GM12878 (cell line): ENCODE results near the gene PKD1. TPM values are rescaled to one million over a fixed set of nuclear protein-coding genes. Genes with fewer than 3 reads are reported as not detected.
"Not testable (repeated sequence)": the region's sequence is repeated elsewhere in the genome, so short reads cannot be mapped to it uniquely, and the experiment has no call there.

ENCODE experiments used
- ATAC-seq: fragments of 200-7000 bp; cut with Tn5 transposase; 3 replicates; pipeline ENCODE4 v1.9.1; 2020; ENCODE audit warnings: mild to moderate bottlenecking, moderate library complexity
- Bru-seq: library from RNA; stranded (reverse); fragments of 400-500 nt; gene quantifications from one replicate; lab custom pipeline; 2021; lab: Mats Ljungman, UMichigan
- BruChase-seq, 2 experiments: library from RNA; stranded (reverse); fragments of 400-500 nt; gene quantifications; one replicate each; lab custom pipeline; 2021; lab: Mats Ljungman, UMichigan
- BruUV-seq: library from RNA; stranded (reverse); fragments of 400-500 nt; replicated peaks from 2 replicates; lab custom pipeline; 2021; lab: Mats Ljungman, UMichigan
- CTCF ChIA-PET: fragments of 300-600 bp; sonication (Branson Sonifier 250); formaldehyde crosslinking; extraction: SDS; loops from one replicate; lab custom pipeline; 2021; ENCODE audit warnings: inconsistent platforms; lab: Yijun Ruan, JAX
- POLR2A ChIA-PET: fragments of 350-600 bp; formaldehyde crosslinking; extraction: SDS; loops from one replicate; lab custom pipeline; 2021; ENCODE audit warnings: inconsistent platforms; lab: Charles Lee
- RAD21 ChIA-PET: fragments of 300-600 bp; sonication (Branson Sonifier 250); formaldehyde crosslinking; loops from one replicate; lab custom pipeline; 2023; ENCODE audit warnings: antibody characterized with exemption; ENCODE audit not compliant: unreplicated experiment; lab: Charles Lee
- SMC1A ChIA-PET: fragments of 300-600 bp; sonication (Branson Sonifier 250); formaldehyde crosslinking; loops from one replicate; lab custom pipeline; 2023; ENCODE audit not compliant: unreplicated experiment, uncharacterized antibody; lab: Charles Lee
- DNase-seq: peaks from one replicate; pipeline ENCODE4 v3.0.0-alpha.2; 2011; ENCODE audit warnings: low read depth, low spot score
- FAIRE-seq: peaks from 3 replicates; lab custom pipeline; 2011; peaks lifted over from hg19 to GRCh38; lab: Jason Lieb, UNC
- H2AFZ ChIP-seq: 2 replicates; pipeline ENCODE4 v1.6.0; 2011; ENCODE audit warnings: low read depth, low read length, control low read depth; ENCODE audit not compliant: control insufficient read depth
- H3K27ac ChIP-seq: 2 replicates; pipeline ENCODE4 v1.5.1; 2011; ENCODE audit warnings: control low read depth; ENCODE audit not compliant: control insufficient read depth, insufficient read depth
- H3K27me3 ChIP-seq, 2 experiments: replicated peaks in 1 of 2; 2 replicates each; pipeline versions ENCODE4 v1.6.0 to v1.6.1; 2011; ENCODE audit warnings: low read length in 1 of 2; ENCODE audit not compliant: control insufficient read depth in 2 of 2, insufficient read depth in 2 of 2
- H3K36me3 ChIP-seq, 2 experiments: 2 replicates each; pipeline ENCODE4 v1.5.1; 2011; ENCODE audit warnings: low read length in 1 of 2; ENCODE audit not compliant: control insufficient read depth in 2 of 2, insufficient read depth in 2 of 2
- H3K4me1 ChIP-seq: 2 replicates; pipeline ENCODE4 v1.6.1; 2011; ENCODE audit warnings: mild to moderate bottlenecking, low read length, moderate library complexity, mixed read lengths; ENCODE audit not compliant: control insufficient read depth, insufficient read depth
- H3K4me2 ChIP-seq: 2 replicates; pipeline ENCODE4 v1.6.0; 2011; ENCODE audit warnings: control low read depth; ENCODE audit not compliant: control insufficient read depth, insufficient read depth
- H3K4me3 ChIP-seq: fragments of 200-600 bp; sonication (generic); 2 replicates; pipeline ENCODE4 v1.5.1; 2016
- H3K79me2 ChIP-seq: 2 replicates; pipeline ENCODE4 v1.6.0; 2011; ENCODE audit warnings: low read length; ENCODE audit not compliant: control insufficient read depth, insufficient read depth
- H3K9ac ChIP-seq: 2 replicates; pipeline ENCODE4 v1.8.0; 2011; ENCODE audit warnings: low read length, control low read depth, mixed read lengths; ENCODE audit not compliant: control insufficient read depth, insufficient read depth
- H3K9me3 ChIP-seq: replicated peaks from 3 replicates; pipeline ENCODE4 v1.5.1; 2011; ENCODE audit warnings: mild to moderate bottlenecking, low read length; ENCODE audit not compliant: control insufficient read depth, insufficient read depth
- H4K20me1 ChIP-seq: 2 replicates; pipeline ENCODE4 v1.6.0; 2011; ENCODE audit not compliant: control insufficient read depth, insufficient read depth
- BACH1 ChIP-seq: fragments of 450-650 bp; IDR thresholded peaks from 2 replicates; pipeline ENCODE4 v1.6.1; 2017; ENCODE audit warnings: mild to moderate bottlenecking, borderline replicate concordance
- BHLHE40 ChIP-seq, 2 experiments: fragments of 450-650 bp in 1 of 2; IDR thresholded peaks; 2 replicates each; pipeline ENCODE4 v1.6.1; 2011 to 2017; ENCODE audit warnings: low read depth in 2 of 2, borderline replicate concordance in 1 of 2, improper control_type of control experiment in 1 of 2, low read length in 1 of 2, mild to moderate bottlenecking in 1 of 2
- EED ChIP-seq: sonication (generic); IDR thresholded peaks from 2 replicates; pipeline ENCODE4 v1.6.1; 2016; ENCODE audit warnings: antibody characterized with exemption, low read depth
- EGR1 ChIP-seq, 2 experiments: IDR thresholded peaks; 1 replicate in 1 of 2; 2 replicates in 1 of 2; pipeline ENCODE4 v1.6.1; 2011 to 2012; ENCODE audit warnings: low read depth in 2 of 2, low read length in 2 of 2, borderline replicate concordance in 1 of 2, mild to moderate bottlenecking in 1 of 2, moderate library complexity in 1 of 2
- HDGF ChIP-seq: fragments of 450-650 bp; IDR thresholded peaks from 2 replicates; pipeline ENCODE4 v1.6.1; 2016; ENCODE audit warnings: antibody characterized with exemption
- IKZF2 ChIP-seq, 2 experiments: fragments of 450-650 bp; IDR thresholded peaks; 2 replicates each; pipeline ENCODE4 v1.6.1; 2017; ENCODE audit warnings: mild to moderate bottlenecking in 2 of 2, moderate library complexity in 2 of 2
- POLR2A ChIP-seq: IDR thresholded peaks from 2 replicates; pipeline ENCODE4 v1.6.1; 2011; ENCODE audit warnings: low read depth, mild to moderate bottlenecking, low read length
- RUNX3 ChIP-seq: IDR thresholded peaks from 2 replicates; pipeline ENCODE4 v1.6.1; 2012; ENCODE audit warnings: low read length, inconsistent platforms
- SP1 ChIP-seq: IDR thresholded peaks from one replicate; pipeline ENCODE4 v1.6.1; 2011; ENCODE audit warnings: low read depth, low read length
- WGBS: methylation state at CpG from one replicate; pipeline ENCODE4 v1.1.6; 2016; ENCODE audit warnings: low lambda C conversion rate; ENCODE audit not compliant: insufficient replicate concordance, insufficient coverage; ENCODE audit errors: missing lambda C conversion rate; 5-methylcytosine and 5-hydroxymethylcytosine counted together
- in situ Hi-C: fragments of 300-500 bp; cut with MboI; formaldehyde crosslinking; loops from 9 replicates; pipeline ENCODE4 v1.14.3; 2018; ENCODE audit warnings: mixed read lengths
- intact Hi-C: fragments of 100-400 bp; cut with micrococcal nuclease; formaldehyde crosslinking; loops from one replicate; pipeline ENCODE4 v1.14.2; 2022; ENCODE audit not compliant: unreplicated experiment
- long read RNA-seq, 2 experiments: library from polyadenylated mRNA; unstranded; transcript quantifications; one replicate each; pipeline ENCODE4 v2.0.0, GENCODE V29; 2019 to 2020
- polyA minus RNA-seq, 3 experiments: library from RNA; depleted of rRNA, polyadenylated mRNA; stranded (reverse); fragments of >200 nt; gene quantifications; 2 replicates each; pipeline ENCODE4 v1.2.3, GENCODE V29; 2011
- polyA plus RNA-seq, 11 experiments: library from polyadenylated mRNA; depleted of rRNA in 4 of 11; unstranded in 6 of 11; stranded (reverse) in 5 of 11; fragments of >200 nt; fragmentation: Nextera tagmentation in 4 of 11; fragmentation: Illumina TruSeq in 1 of 11; extraction: Ambion mirVana in 4 of 11; extraction: Trizol in 1 of 11; gene quantifications; 1 replicate in 1 of 11; 2 replicates in 10 of 11; pipeline versions ENCODE4 v1.2.1 to v1.2.3, GENCODE V29; 2011 to 2016; ENCODE audit warnings: inconsistent platforms in 2 of 11, missing spikeins in 2 of 11, low read depth in 1 of 11
- total RNA-seq, 4 experiments: library from RNA; depleted of rRNA in 3 of 4; stranded (reverse); fragments of >200 nt in 3 of 4; fragmentation: Illumina TruSeq in 1 of 4; extraction: Trizol in 1 of 4; gene quantifications; 2 replicates each; pipeline versions ENCODE4 v1.2.1 to v1.2.3, GENCODE V29; 2013 to 2021

The PKD1 gene
- total RNA-seq (2013; cell fraction: nucleolus; rRNA removed), result 160 and 186 TPM in 2 replicates
- total RNA-seq (2014; rRNA removed) (19.6 and 22.9 TPM in 2 replicates), total RNA-seq (2014; rRNA removed; fragmentation: Illumina TruSeq; extraction: Trizol) (6.9 and 7.5 TPM in 2 replicates), total RNA-seq (2021) (44.9 and 62.0 TPM in 2 replicates), polyA plus RNA-seq (2011; rRNA removed) (3.7 and 9.0 TPM in 2 replicates), polyA plus RNA-seq (2014; fragmentation: Illumina TruSeq; extraction: Trizol) (0.36 and 3.9 TPM in 2 replicates), polyA plus RNA-seq (2014; fragmentation: Nextera tagmentation; extraction: Ambion mirVana) (under 1 TPM; 0.11 to 0.35 TPM), polyA plus RNA-seq (2014; rRNA removed) (48.2 and 49.7 TPM in 2 replicates), polyA plus RNA-seq (2016; fragmentation: Nextera tagmentation; extraction: Ambion mirVana) (1 to 10 TPM; 2.9 to 5.2 TPM), polyA minus RNA-seq (2011; rRNA and poly(A)+ RNA removed) (11.8 and 40.3 TPM in 2 replicates), Bru-seq, nascent RNA (percentile 55 among the genes with signal in this experiment), BruChase-seq, experiment 1, labeled RNA remaining after a 6-hour chase (percentile 76 among the genes with signal in this experiment), BruChase-seq, experiment 2, labeled RNA remaining after a 2-hour chase (percentile 63 among the genes with signal in this experiment)
- 13.4 TPM for polyA plus RNA-seq (2011; ENCODE audit: low read depth)
- 16.3 and 29.0 TPM in 2 replicates for polyA plus RNA-seq (2011; cell fraction: cytosol; rRNA removed)
- polyA plus RNA-seq (2011; cell fraction: nucleus; rRNA removed), result 295 and 314 TPM in 2 replicates
- polyA plus RNA-seq (2012), result 34.8 and 47.6 TPM in 2 replicates
- polyA minus RNA-seq (2011; cell fraction: cytosol; rRNA and poly(A)+ RNA removed), result 17.5 and 22.7 TPM in 2 replicates
- polyA minus RNA-seq (2011; cell fraction: nucleus; rRNA and poly(A)+ RNA removed), result 50.4 and 84.4 TPM in 2 replicates
- long read RNA-seq, experiment 1, partial matches to known transcripts, result 1 of 4 reads
- long read RNA-seq, experiment 1, other reads (novel, unspliced or antisense), result 3 of 4 reads
- long read RNA-seq, experiment 2, partial matches to known transcripts, result 0 of 2 reads
- long read RNA-seq, experiment 2, other reads (novel, unspliced or antisense), result 2 of 2 reads

GRCh38 chr16:2135770-2136490 lies at the start of gene PKD1:
PKD1 (minus strand) TSS chr16:2135898; CDS start chr16:2135689, 209 bp downstream.
- Histone ChIP-seq H2AFZ (peak within 1 kb of the TSS; percentile 71), H3K4me2 (peak within 1 kb of the TSS; percentile 59), H3K27ac (peak within 1 kb of the TSS; percentile 33; the same call in 1 of the 2 replicates)
- H4K20me1 ChIP-seq, BruUV-seq, H3K36me3 ChIP-seq, H3K9me3 ChIP-seq, H3K4me1 ChIP-seq, in situ Hi-C loops, H3K79me2 ChIP-seq: not testable (repeated sequence)
- FAIRE-seq (peak; percentile 96), ATAC-seq (peak; percentile 84), DNase-seq (peak; percentile 86)
- SMC1A ChIA-PET, result interaction anchor here (0.5 to 1.3 kb wide), 4 partner anchors 10 to 637 kb away, joined by 3 to 4 read pairs (median 4); partner anchors contain the start of gene TRAF7
- TF ChIP-seq BACH1 (peak; percentile 58; the same call in 1 of the 2 replicates), IKZF2 (IDR thresholded peaks at IDR 0.05) (peak in 1 of 2 experiments; percentile 25; a peak in 1 of 4 replicates), EGR1 (IDR thresholded peaks at IDR 0.05; ENCODE audit: borderline replicate concordance in 1 of 2, low read depth in 2 of 2, low read length in 2 of 2) (peak; percentile 55 to 92), EED (0 out of 2 replicates have a peak, but pooled peaks have one; percentile 30), BHLHE40 (IDR thresholded peaks at IDR 0.05; ENCODE audit: borderline replicate concordance in 1 of 2, low read depth in 2 of 2, low read length in 1 of 2) (peak; percentile 69 to 98; a peak in 3 of 4 replicates), RUNX3 (peak; percentile 36; the same call in 1 of the 2 replicates), HDGF (peak; percentile 91), POLR2A (peak; percentile 45; the same call in 1 of the 2 replicates), SP1 (peak; percentile 53)
- TF ChIP-seq, all 136 proteins: peak for 9; not testable (repeated sequence) for 127
- H3K27me3 ChIP-seq, POLR2A ChIA-PET, intact Hi-C loops: not testable (repeated sequence)
- Histone ChIP-seq H3K9ac (peak within 1 kb of the TSS; percentile 58), H3K4me3 (peak within 1 kb of the TSS; percentile 63)
- ChIA-PET CTCF (interaction anchor here (1.1 to 2.4 kb wide), 5 partner anchors 11 to 113 kb away, joined by 4 to 11 read pairs (median 6); partner anchors contain the start of gene TRAF7), RAD21 (interaction anchor here (0.7 to 1.9 kb wide), 4 partner anchors 15 to 115 kb away, joined by 4 to 5 read pairs (median 4); partner anchors contain the start of genes ECI1, NTHL1, TRAF7 and TSC2)
- under 1% methylated on average over 38 of the region's 81 CpGs for WGBS
